Measurements from ENCODE around the gene ADAMTS12. TPM values are rescaled to one million over a fixed set of nuclear protein-coding genes. Genes with fewer than 3 reads are reported as not detected.

The ADAMTS12 gene
- polyA plus RNA-seq, 3 donors = not detected

GRCh38 chr5:33692980-33693379 is 198.8 kb downstream of the ADAMTS12 start:
- Histone ChIP-seq H3K79me2 (ENCODE audit: insufficient read depth, low read length) (no peaks in the 10 kb centered on the region), H3K27me3 (ENCODE audit: control insufficient read depth in 2 of 2, insufficient read depth in 2 of 2, low read length in 2 of 2) (no peaks in the 10 kb centered on the region), H3K4me2 (replicated peaks; ENCODE audit: extremely low read depth, low read length, poor library complexity, severe bottlenecking) (no peak overlapping the region), H3K36me3 (replicated peaks in 1 of 2; ENCODE audit: control insufficient read depth in 1 of 2, insufficient read depth in 2 of 2, low read length in 2 of 2) (no peaks in the 10 kb centered on the region), H2AFZ (ENCODE audit: insufficient read depth, low read depth, low read length, poor library complexity, severe bottlenecking) (no peak overlapping the region), H3K9ac (ENCODE audit: insufficient read depth, low read length, poor library complexity, severe bottlenecking) (no peak overlapping the region), H3K9me3 (replicated peaks in 1 of 2; ENCODE audit: control insufficient read depth in 1 of 2, insufficient read depth in 1 of 2, low read length in 2 of 2) (peaks cover 0 to 8% of the 10 kb centered on the region in 2 donors), H4K20me1 (ENCODE audit: insufficient read depth, low read length) (no peaks in the 10 kb centered on the region), H3K4me1 (ENCODE audit: control insufficient read depth in 1 of 2, insufficient read depth in 2 of 2, low read length in 2 of 2) (no peaks in the 10 kb centered on the region), H3K27ac (ENCODE audit: low read depth in 1 of 2, low read length in 2 of 2) (no peak overlapping the region), H3K4me3 (replicated peaks in 1 of 3; ENCODE audit: low read depth in 2 of 3, low read length in 3 of 3) (no peak overlapping the region)
- no peaks in the 10 kb centered on the region for H3K4me1 Mint-ChIP-seq
- intact Hi-C loops (cut with micrococcal nuclease) = no loop called here
- H3K36me3 Mint-ChIP-seq = no peaks in the 10 kb centered on the region
- H3K4me3 Mint-ChIP-seq = no peak overlapping the region
- H3K9me3 Mint-ChIP-seq = peaks cover 5 to 21% (median 8%) of the 10 kb centered on the region in 7 donors
- DNase-seq = no peak
- TF ChIP-seq CTCF (IDR thresholded peaks at IDR 0.05) = no peak
- peaks cover 0 to 3% (median 1%) of the 10 kb centered on the region in 3 donors for H3K27me3 Mint-ChIP-seq (ENCODE audit: low read depth in 3 of 3)
- no peak overlapping the region for H3K27ac Mint-ChIP-seq
- 80% methylated on average over 1 of the region's 2 CpGs for WGBS (ENCODE audit: insufficient coverage)

- Histone ChIP-seq H2AFZ (ENCODE audit: insufficient read depth, low read depth, low read length, poor library complexity, severe bottlenecking) (no peak overlapping the region), H3K36me3 (replicated peaks in 1 of 2; ENCODE audit: control insufficient read depth in 1 of 2, insufficient read depth in 2 of 2, low read length in 2 of 2) (no peaks in the 10 kb centered on the region), H3K79me2 (ENCODE audit: insufficient read depth, low read length) (no peaks in the 10 kb centered on the region), H3K4me3 (replicated peaks in 1 of 3; ENCODE audit: low read depth in 2 of 3, low read length in 3 of 3) (no peak overlapping the region), H3K9ac (ENCODE audit: insufficient read depth, low read length, poor library complexity, severe bottlenecking) (no peak overlapping the region), H3K4me1 (ENCODE audit: control insufficient read depth in 1 of 2, insufficient read depth in 2 of 2, low read length in 2 of 2) (no peaks in the 10 kb centered on the region), H4K20me1 (ENCODE audit: insufficient read depth, low read length) (no peaks in the 10 kb centered on the region), H3K27ac (ENCODE audit: low read depth in 1 of 2, low read length in 2 of 2) (no peak overlapping the region), H3K27me3 (ENCODE audit: control insufficient read depth in 2 of 2, insufficient read depth in 2 of 2, low read length in 2 of 2) (no peaks in the 10 kb centered on the region), H3K9me3 (replicated peaks in 1 of 2; ENCODE audit: control insufficient read depth in 1 of 2, insufficient read depth in 1 of 2, low read length in 2 of 2) (peaks cover 0 to 8% of the 10 kb centered on the region in 2 donors), H3K4me2 (replicated peaks; ENCODE audit: extremely low read depth, low read length, poor library complexity, severe bottlenecking) (no peak overlapping the region)
- Mint-ChIP-seq H3K27me3 (ENCODE audit: low read depth in 3 of 3) (peaks cover 0 to 2% (median 0%) of the 10 kb centered on the region in 3 donors), H3K4me3 (no peak overlapping the region), H3K9me3 (peaks cover 5 to 23% (median 8%) of the 10 kb centered on the region in 7 donors), H3K27ac (no peak overlapping the region), H3K4me1 (no peaks in the 10 kb centered on the region), H3K36me3 (no peaks in the 10 kb centered on the region)
- intact Hi-C loops (cut with micrococcal nuclease) = no loop called here
- TF ChIP-seq CTCF (IDR thresholded peaks at IDR 0.05) = no peak
- no peak for DNase-seq
Measured at GRCh38 chr5:33691856-33692255, 199.9 kb downstream of the ADAMTS12 start.

All from CD14-positive monocyte (primary cell).